NCI-H526 (cell line): ENCODE results near the gene CERS6.
A peak's percentile ranks its signal among the peaks of the same experiment; 100 is the strongest.
"Not testable (repeated sequence)": the region's sequence is repeated elsewhere in the genome, so short reads cannot be mapped to it uniquely, and the experiment has no call there.

Source experiments
- DNase-seq, 2 experiments: peaks; one replicate each; lab custom pipeline; 2025; lab: John Stamatoyannopoulos, UW

The CERS6 gene

GRCh38 chr2:168773719-168774521 is 317.8 kb downstream of the CERS6 start:
- DNase-seq, result peak in 1 of 2 experiments; percentile 47

DNA sequence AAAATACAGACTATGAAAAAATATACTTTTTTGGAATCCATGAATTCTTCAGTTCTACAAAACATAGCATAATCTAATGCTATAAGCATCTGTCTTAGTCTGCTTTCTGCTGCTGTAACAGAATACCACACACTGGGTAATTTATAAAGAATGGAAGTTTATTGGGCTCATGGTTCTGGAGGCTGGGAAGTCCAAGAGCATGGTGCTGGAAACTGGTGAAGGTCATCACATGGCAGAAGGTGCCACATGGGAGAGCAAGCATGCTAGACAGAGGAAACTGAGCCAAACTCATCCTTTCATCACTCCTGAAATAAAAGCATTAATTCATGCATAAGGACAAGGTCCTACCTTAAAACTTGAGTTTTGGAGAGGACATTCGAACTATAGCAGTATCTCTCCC is 319.8 kb downstream of the CERS6 start:
- no peak for DNase-seq

GRCh38 chr2:168780669-168781071 is 324.6 kb downstream of the CERS6 start:
- DNase-seq, result no peak

DNA sequence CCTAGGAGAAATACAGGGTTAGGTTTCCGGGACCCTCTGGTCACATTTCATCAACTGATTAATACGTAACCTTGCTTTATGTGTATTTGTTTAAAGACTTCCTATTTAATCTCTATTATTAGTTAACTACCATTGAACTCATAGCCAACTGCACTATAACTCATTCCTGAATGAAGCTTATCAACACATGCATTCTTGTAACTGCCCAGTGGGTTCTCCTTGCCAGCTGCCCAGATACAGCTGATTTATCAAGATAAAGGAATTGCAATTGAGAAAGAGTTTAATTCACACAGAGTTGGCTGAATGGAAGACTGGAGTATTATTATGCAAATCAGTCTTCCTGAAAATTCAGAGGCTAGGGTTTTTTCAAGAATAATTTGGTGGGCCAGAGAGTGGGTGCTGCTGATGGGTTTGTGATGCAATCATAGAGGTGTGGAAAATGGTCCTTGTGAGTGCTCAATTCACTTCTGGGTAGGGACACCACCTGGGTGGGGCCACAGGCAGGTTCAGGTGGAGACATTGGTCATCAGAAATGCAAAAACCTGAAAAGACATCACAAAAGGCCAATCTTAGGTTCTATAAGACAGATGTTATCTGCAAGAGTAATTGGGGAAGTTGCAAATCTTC is 325.2 kb downstream of the CERS6 start:
- DNase-seq, result no peak

DNA sequence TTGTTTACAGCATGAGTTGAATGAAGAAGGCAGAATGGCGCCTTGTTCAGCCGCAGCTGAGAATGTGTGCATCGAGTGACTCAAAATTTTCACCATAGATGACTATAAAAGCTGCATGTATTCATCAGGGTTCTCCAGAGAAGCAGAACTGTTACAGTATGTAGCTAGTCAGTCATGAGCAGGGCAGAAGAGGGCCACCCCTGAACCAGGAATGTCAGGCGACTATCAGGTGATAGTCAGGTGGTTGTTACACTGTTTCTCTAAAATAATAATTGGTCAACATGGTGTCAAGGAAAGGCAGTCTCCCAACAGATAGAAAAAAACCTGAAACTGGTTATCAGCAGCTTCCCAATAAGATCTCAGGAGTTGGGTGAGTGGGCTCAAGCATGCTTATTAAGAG is 326.2 kb downstream of the CERS6 start:
- no peak for DNase-seq

GRCh38 chr2:168784993-168785392 is 328.9 kb downstream of the CERS6 start:
- DNase-seq, result no peak

- no peak for DNase-seq
Observed at GRCh38 chr2:168787098-168787781, 331.2 kb downstream of the CERS6 start.

DNA sequence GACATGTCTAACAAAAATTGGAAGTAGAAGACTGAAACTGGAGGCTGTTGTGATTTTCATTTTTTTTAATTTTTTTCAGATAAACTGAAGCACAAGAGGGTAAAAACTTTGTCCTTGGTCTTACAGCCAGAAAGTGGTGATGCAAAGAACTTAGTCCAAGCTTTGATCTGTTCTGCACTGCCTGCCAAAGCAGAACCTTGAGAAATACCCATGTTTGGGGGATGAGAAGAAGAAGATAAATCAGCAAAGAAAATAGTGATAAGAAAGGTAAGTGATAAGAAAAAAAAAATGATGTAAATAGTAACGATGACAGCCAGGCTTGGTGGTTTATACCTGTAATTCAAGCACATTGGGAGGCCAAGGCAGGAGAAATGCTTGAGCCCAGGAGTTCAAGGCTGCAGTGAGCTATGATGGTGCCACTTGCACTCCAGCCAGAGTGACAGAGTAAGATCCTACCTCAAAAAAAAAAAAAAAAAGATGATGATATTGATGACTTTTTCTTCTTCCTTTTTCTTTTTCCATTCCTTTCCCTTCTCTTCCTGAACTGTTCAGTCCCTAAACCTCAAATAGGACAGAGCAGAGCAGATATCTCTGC is 331.8 kb downstream of the CERS6 start:
- DNase-seq, result no peak

DNA sequence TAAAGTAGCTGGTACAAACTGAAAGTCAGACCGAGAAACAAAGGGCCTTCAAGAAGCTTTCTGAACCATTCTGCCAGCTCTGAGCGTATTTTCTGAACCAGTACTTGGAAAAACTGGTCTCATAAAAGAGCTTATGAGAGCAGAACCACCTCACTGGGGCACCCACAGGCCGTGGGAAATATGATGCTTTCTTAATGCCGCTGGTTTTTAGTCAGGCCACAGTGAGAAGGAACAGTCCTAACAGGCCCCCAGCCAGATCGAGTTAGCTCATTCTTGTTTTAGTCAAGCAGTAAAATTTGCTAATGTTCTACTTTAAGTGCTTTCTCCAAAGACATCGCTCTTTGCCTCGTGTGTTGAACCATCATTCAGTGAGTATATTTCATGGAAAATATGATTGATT is 333.7 kb downstream of the CERS6 start:
- DNase-seq, result no peak

GRCh38 chr2:168790226-168790902 is 334.3 kb downstream of the CERS6 start:
- DNase-seq, result no peak

- not testable (repeated sequence) for DNase-seq
Observed at GRCh38 chr2:168791140-168791539, 335.1 kb downstream of the CERS6 start.

GRCh38 chr2:168793596-168793995 is 337.5 kb downstream of the CERS6 start:
- no peak for DNase-seq

GRCh38 chr2:168794968-168795367 is 338.9 kb downstream of the CERS6 start:
- DNase-seq, result no peak

- no peak for DNase-seq
Observed at GRCh38 chr2:168796090-168796577, 340.1 kb downstream of the CERS6 start.

- DNase-seq, result no peak
Observed at GRCh38 chr2:168796583-168797285, 340.7 kb downstream of the CERS6 start.

GRCh38 chr2:168797286-168797655 is 341.2 kb downstream of the CERS6 start:
- DNase-seq, result no peak

GRCh38 chr2:168798076-168798887 is 342.2 kb downstream of the CERS6 start:
- DNase-seq, result no peak

DNA sequence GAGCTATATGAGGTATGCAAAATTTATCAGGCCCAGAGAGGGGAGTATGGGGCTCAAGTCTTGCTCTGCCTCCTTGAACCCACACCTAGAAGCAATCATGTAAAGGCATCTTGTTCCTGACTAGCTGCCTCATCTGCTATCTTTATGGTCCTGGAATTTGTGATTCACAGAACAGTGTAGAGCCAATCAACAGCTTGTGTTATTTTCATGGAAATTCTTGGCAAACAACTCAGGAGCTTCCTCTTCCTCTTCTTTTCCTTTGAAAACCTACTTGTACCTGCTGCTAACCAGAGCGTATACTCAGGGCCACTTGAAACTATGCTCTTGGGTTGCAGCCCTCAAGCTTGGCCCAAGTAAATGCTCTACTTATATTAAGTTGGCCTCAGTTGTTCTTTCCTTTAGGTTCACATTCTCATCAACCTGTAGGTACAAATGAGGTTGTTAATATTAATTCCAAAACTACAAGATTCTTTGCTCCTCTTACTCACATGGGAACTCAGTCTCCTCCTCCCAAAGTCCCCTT is 342.9 kb downstream of the CERS6 start:
- no peak for DNase-seq

GRCh38 chr2:168801471-168801870 is 345.4 kb downstream of the CERS6 start:
- DNase-seq, result no peak
